Progenitor cell of endocrine pancreas (in vitro differentiated cells): ENCODE measurements around the gene PIPOX. TPM values are rescaled to one million over a fixed set of nuclear protein-coding genes. Genes with fewer than 3 reads are reported as not detected.

ENCODE experiments used
- DNase-seq: peaks from one replicate; pipeline ENCODE4 v3.0.0; 2021; ENCODE audit warnings: low spot score; ENCODE audit not compliant: unreplicated experiment
- H3K27ac Mint-ChIP-seq: 2 replicates; pipeline ENCODE4 v1.8.0; 2021; ENCODE audit warnings: mild to moderate bottlenecking, moderate library complexity, mixed read lengths
- H3K27me3 Mint-ChIP-seq: 2 replicates; pipeline ENCODE4 v1.8.0; 2021; ENCODE audit warnings: mixed read lengths
- H3K36me3 Mint-ChIP-seq: 2 replicates; pipeline ENCODE4 v1.8.0; 2022; ENCODE audit warnings: mixed read lengths; ENCODE audit not compliant: insufficient read depth
- H3K4me1 Mint-ChIP-seq: 2 replicates; pipeline ENCODE4 v1.8.0; 2021; ENCODE audit warnings: low read depth, mixed read lengths
- H3K4me3 Mint-ChIP-seq: 2 replicates; pipeline ENCODE4 v1.8.0; 2021; ENCODE audit warnings: low read depth, mild to moderate bottlenecking, moderate library complexity, mixed read lengths
- H3K9me3 Mint-ChIP-seq: 2 replicates; pipeline ENCODE4 v1.8.0; 2021; ENCODE audit warnings: low read depth, mixed read lengths
- long read RNA-seq: library from polyadenylated mRNA; unstranded; transcript quantifications from one replicate; pipeline ENCODE4 v2.0.0, GENCODE V29; 2020
- total RNA-seq: library from RNA; stranded (reverse); gene quantifications from 2 replicates; pipeline ENCODE4 v1.2.1, GENCODE V29; 2021
- TF ChIP-seq, protein P1 (sequence below): fragments of 200-600 bp; sonication (generic); IDR thresholded peaks from one replicate; pipeline ENCODE4 v1.5.0; 2021; ENCODE audit warnings: antibody characterized with exemption, mild to moderate bottlenecking; ENCODE audit not compliant: unreplicated experiment

The PIPOX gene, protein sequence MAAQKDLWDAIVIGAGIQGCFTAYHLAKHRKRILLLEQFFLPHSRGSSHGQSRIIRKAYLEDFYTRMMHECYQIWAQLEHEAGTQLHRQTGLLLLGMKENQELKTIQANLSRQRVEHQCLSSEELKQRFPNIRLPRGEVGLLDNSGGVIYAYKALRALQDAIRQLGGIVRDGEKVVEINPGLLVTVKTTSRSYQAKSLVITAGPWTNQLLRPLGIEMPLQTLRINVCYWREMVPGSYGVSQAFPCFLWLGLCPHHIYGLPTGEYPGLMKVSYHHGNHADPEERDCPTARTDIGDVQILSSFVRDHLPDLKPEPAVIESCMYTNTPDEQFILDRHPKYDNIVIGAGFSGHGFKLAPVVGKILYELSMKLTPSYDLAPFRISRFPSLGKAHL
- 4.3 and 5.3 TPM in 2 replicates for total RNA-seq
- long read RNA-seq, partial matches to known transcripts: 2 of 7 reads
- long read RNA-seq, other reads (novel, unspliced or antisense): 5 of 7 reads

DNA sequence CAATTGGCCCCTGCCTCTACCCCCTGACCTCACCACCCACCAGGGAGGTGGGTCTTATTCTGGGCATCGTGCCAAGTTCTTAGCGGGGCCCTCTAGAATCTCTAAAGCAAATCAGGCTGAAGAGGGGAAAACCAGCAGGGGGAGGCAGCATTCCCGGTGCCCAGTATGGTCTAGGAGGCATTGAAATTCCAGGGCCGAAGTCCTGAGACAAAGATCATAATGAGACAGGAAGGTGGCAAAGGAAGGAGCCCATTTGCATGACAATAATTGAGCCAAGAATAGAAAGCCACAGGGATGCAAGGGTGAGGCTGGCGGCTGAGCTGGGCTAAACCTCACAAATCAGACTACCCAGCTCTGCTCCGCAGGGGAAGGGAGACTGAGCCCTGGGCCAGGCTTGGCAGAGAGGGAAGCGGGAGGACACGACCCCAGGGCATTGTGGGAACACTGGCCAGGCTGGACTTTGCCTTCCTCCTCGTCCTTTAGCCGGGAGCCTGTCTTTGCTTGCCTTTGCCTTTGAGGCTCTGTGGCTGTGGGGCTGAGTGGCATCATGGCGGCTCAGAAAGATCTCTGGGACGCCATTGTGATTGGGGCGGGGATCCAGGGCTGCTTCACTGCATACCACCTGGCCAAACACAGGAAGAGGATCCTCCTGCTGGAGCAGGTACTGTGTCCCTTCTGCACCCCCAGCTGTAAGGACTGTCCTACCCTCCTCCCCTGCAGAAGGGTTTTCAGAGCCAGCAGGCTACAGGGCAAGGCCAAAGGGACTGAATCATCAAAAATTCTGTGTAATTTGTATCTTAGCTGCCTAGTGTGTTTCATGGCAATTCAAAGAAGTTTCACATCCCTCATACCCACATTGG, at the start of gene PIPOX:
PIPOX (plus strand) TSS at position 463 of the 860 bp plus-strand sequence; CDS start at position 548, 85 bp downstream.
- H3K36me3 Mint-ChIP-seq: no peaks in the 10 kb centered on the region
- no peaks in the 10 kb centered on the region for H3K9me3 Mint-ChIP-seq
- no peak for DNase-seq
- no peak within 1 kb of the TSS for H3K4me3 Mint-ChIP-seq
- TF ChIP-seq, protein P1, sequence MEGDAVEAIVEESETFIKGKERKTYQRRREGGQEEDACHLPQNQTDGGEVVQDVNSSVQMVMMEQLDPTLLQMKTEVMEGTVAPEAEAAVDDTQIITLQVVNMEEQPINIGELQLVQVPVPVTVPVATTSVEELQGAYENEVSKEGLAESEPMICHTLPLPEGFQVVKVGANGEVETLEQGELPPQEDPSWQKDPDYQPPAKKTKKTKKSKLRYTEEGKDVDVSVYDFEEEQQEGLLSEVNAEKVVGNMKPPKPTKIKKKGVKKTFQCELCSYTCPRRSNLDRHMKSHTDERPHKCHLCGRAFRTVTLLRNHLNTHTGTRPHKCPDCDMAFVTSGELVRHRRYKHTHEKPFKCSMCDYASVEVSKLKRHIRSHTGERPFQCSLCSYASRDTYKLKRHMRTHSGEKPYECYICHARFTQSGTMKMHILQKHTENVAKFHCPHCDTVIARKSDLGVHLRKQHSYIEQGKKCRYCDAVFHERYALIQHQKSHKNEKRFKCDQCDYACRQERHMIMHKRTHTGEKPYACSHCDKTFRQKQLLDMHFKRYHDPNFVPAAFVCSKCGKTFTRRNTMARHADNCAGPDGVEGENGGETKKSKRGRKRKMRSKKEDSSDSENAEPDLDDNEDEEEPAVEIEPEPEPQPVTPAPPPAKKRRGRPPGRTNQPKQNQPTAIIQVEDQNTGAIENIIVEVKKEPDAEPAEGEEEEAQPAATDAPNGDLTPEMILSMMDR: no peak
- H3K4me1 Mint-ChIP-seq: peaks cover 8% of the 10 kb centered on the region
- H3K27me3 Mint-ChIP-seq: peaks cover 14% of the 10 kb centered on the region
- peak within 1 kb of the TSS; percentile 54 for H3K27ac Mint-ChIP-seq

DNA sequence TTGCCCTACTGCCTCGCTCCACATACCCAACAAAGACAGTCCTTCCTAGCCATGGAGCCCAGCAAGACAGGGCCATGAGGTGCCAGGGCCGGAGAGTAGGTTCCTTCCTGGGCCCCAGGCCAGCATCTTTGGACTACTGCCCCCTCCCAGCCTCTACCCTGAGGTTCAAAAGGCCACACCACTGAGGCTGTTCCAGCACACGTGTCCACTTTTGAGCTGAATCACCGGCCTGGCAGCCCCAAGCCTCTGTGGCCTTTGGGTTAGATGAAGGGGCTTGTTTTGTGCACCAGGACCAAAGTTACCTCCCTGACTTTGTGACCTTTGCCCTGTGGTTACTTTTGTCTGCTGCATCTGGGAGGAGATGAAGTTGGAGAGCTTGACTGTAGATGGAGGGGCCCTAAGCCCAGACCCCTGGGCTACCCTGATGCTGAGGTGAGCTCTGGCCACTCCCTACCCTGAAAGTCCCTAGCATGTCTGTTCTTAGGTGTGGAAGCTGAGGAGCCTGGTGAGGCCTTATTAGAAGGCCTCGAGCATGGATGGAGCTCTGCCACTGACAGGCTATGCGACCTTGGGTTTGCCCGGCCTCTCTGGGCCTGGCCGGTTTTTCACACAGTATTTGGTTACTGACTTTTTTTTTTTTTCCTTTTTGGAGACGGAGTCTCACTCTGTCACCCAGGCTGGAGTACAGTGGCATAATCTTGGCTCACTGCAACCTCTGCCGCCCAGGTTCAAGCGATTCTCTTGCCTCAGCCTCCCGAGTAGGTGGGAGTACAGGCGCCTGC, 49.1 kb upstream of the PIPOX start:
- Mint-ChIP-seq H3K4me3 (no peak overlapping the region), H3K27me3 (peaks cover 13% of the 10 kb centered on the region), H3K4me1 (no peaks in the 10 kb centered on the region), H3K9me3 (no peaks in the 10 kb centered on the region), H3K36me3 (no peaks in the 10 kb centered on the region), H3K27ac (no peak overlapping the region)
- TF ChIP-seq, protein P1: no peak
- no peak for DNase-seq

DNA sequence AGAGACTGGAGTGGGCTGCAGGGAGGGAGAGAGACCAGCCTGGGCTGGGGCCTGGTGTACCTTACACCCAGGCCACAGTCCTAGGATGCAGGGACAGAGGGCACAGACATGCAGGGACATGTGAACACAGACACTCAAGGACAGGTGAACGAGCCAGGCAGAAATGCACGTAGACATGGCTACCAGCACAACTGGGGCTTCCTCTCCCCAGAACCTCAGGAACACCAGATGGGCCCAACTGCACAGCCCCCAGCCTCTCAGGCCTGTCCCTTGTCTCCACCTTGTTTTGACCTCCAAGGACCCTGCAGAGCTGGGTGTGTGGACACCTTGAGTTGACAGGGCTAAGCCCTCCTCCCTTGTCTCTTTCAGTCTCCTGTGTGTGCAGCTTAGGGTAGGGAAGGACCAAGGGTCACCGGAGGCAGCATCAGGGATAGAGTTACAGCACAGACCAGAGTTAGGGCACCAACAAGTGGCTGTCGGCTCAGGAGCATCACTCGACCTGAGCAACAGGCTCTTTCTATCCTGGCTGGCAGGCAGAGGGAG, 46.3 kb upstream of the PIPOX start:
- no peaks in the 10 kb centered on the region for H3K36me3 Mint-ChIP-seq
- no peak overlapping the region for H3K27ac Mint-ChIP-seq
- TF ChIP-seq, protein P1: no peak
- no peaks in the 10 kb centered on the region for H3K9me3 Mint-ChIP-seq
- H3K27me3 Mint-ChIP-seq: peaks cover 32% of the 10 kb centered on the region
- H3K4me1 Mint-ChIP-seq: no peaks in the 10 kb centered on the region
- no peak overlapping the region for H3K4me3 Mint-ChIP-seq
- DNase-seq: no peak

DNA sequence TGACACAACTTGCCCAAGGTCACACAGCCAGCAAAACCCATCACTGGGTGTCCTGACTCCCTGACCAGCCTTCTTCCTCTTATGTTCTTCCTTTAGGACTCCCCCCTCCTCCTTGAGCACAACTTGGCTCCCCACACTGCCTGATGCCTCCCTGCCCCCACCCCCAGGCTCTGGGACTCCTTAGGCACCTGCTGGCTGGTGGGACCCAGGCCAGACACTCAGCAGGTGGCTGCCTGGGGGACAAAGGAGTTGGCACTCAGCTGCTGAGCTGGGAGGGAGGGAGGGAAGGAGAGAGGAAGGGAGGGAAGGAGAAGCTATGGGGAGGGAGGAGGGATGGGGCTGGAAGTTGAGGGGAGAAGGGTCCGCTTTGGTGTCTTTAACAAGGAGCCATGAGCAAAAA, 45.1 kb upstream of the PIPOX start:
- DNase-seq: no peak
- H3K4me1 Mint-ChIP-seq: no peaks in the 10 kb centered on the region
- H3K9me3 Mint-ChIP-seq: no peaks in the 10 kb centered on the region
- TF ChIP-seq, protein P1: no peak
- H3K4me3 Mint-ChIP-seq: no peak overlapping the region
- H3K27ac Mint-ChIP-seq: no peak overlapping the region
- H3K27me3 Mint-ChIP-seq: peaks cover 36% of the 10 kb centered on the region
- H3K36me3 Mint-ChIP-seq: no peaks in the 10 kb centered on the region
